H54 (cell line): Measurements from ENCODE around the gene RANGRF.

Experiments
- DNase-seq: peaks from one replicate; pipeline ENCODE4 v3.0.0; 2011; ENCODE audit warnings: low spot score, mixed read lengths; ENCODE audit not compliant: insufficient read length
- FAIRE-seq: peaks from 3 replicates; lab custom pipeline; 2011; peaks lifted over from hg19 to GRCh38; lab: Jason Lieb, UNC
- POLR2A ChIP-seq: IDR thresholded peaks from 2 replicates; pipeline ENCODE4 v1.6.1; 2011; ENCODE audit warnings: low read depth, mild to moderate bottlenecking, low read length

Gene RANGRF

DNA sequence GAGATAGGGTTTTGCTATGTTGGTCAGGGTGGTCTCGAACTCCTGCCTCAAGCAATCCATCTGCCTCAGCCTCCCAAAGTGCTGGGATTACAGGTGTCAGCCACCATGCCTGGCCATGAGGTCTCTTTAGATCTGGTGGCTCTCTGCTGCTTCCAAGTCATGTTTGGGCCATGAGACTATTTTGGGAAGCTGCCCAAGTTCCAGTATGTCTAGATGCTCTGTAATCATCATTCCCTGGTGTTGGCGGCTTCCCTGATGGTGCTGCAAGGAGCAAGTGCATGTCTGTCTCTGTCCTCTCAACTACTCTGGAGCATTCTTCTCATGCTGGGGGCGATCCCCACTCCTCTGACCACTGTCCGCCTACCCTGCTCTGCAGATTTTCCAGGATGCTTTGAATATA, 44.8 kb downstream of the RANGRF start:
- DNase-seq (no peak), FAIRE-seq (no peak)
- no peak for TF ChIP-seq POLR2A

- no peak for TF ChIP-seq POLR2A
- no peak for FAIRE-seq
- no peak for DNase-seq
Observed at GRCh38 chr17:8337802-8338752, 49.6 kb downstream of the RANGRF start.

DNA sequence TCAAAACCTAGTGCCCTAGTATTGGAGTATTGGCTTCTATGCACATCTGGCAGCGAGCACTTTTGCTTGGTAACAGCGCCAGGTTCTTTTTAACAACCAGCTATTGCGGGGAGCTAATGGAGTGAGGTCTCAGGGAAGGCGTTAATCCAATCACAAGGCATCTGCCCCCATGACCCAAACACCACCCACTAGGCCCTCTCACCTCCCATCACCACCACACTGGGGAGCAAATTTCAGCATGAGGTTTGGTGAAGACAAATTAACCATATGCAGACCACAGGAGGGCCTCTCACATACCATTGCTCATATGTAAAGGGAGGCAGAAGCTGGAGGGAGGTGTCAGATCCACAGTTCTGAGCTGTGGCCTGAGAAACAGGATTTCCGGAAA, 50.3 kb downstream of the RANGRF start:
- no peak for FAIRE-seq
- TF ChIP-seq POLR2A, result no peak

GRCh38 chr17:8339540-8339939, 51.1 kb downstream of the RANGRF start, which contains the start of gene ODF4:
Gene ODF4, plus strand, starts transcription at chr17:8339840. Its CDS starts 212 bp downstream, at chr17:8340052.
- DNase-seq (no peak), FAIRE-seq (no peak)
- no peak for TF ChIP-seq POLR2A

More for the DNA sequence above, 50.3 kb downstream of the RANGRF start:
- DNase-seq, result no peak
